Measurements from ENCODE around the gene MAPK8IP2. TPM values are rescaled to one million over a fixed set of nuclear protein-coding genes. Genes with fewer than 3 reads are reported as not detected.
A peak's percentile ranks its signal among the peaks of the same experiment; 100 is the strongest.

Gene MAPK8IP2
- total RNA-seq, 1 donor: 0.36 TPM

DNA sequence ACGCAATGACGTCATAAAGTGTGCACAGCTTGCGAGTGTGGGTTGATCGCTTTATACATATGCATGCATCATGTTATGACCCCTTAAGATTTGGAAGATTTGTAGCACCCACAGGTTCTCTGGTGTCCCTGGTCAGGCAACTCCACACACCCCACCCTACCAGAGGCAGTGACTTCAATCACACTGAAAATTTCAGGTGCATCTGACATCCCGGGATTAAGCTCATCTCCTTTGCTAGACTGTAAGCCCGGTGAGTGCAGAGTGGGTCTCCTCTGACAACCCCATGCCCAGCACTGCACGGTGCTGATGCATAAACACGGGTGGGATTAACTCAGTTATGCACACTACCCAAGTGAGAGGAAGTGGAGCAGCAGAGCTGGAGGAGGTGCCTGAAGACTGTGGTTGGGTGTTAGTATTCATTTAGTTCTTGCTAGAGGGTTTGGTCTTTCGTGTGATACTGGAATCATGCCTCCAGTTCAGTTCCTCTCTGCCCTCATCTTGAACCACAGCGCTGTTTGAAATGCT, 20.8 kb downstream of the MAPK8IP2 start:
- TF ChIP-seq, protein P1, sequence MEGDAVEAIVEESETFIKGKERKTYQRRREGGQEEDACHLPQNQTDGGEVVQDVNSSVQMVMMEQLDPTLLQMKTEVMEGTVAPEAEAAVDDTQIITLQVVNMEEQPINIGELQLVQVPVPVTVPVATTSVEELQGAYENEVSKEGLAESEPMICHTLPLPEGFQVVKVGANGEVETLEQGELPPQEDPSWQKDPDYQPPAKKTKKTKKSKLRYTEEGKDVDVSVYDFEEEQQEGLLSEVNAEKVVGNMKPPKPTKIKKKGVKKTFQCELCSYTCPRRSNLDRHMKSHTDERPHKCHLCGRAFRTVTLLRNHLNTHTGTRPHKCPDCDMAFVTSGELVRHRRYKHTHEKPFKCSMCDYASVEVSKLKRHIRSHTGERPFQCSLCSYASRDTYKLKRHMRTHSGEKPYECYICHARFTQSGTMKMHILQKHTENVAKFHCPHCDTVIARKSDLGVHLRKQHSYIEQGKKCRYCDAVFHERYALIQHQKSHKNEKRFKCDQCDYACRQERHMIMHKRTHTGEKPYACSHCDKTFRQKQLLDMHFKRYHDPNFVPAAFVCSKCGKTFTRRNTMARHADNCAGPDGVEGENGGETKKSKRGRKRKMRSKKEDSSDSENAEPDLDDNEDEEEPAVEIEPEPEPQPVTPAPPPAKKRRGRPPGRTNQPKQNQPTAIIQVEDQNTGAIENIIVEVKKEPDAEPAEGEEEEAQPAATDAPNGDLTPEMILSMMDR (IDR thresholded peaks at IDR 0.05; ENCODE audit: extremely low read depth, low read depth, low read length): no peak
- Histone ChIP-seq H3K36me3 (ENCODE audit: insufficient read depth, low read length) (no peaks in the 10 kb centered on the region), H3K79me2 (ENCODE audit: insufficient read depth, low read length) (no peaks in the 10 kb centered on the region), H4K20me1 (ENCODE audit: insufficient read depth, low read length) (peaks cover 3% of the 10 kb centered on the region), H3K4me2 (ENCODE audit: insufficient read depth, low read length) (peak overlapping the region; percentile 39), H3K9me3 (ENCODE audit: low read depth, low read length) (no peaks in the 10 kb centered on the region), H2AFZ (ENCODE audit: low read length) (no peak overlapping the region), H3K27ac (ENCODE audit: low read depth, low read length) (no peak overlapping the region), H3K4me1 (ENCODE audit: insufficient read depth, low read length) (peaks cover 14% of the 10 kb centered on the region), H3K27me3 (ENCODE audit: insufficient read depth, low read length) (peaks cover 21% of the 10 kb centered on the region), H3K4me3 (ENCODE audit: insufficient read depth, low read length) (no peak overlapping the region)
- peak; percentile 48 for DNase-seq (ENCODE audit: insufficient read length, low spot score, missing footprints)

DNA sequence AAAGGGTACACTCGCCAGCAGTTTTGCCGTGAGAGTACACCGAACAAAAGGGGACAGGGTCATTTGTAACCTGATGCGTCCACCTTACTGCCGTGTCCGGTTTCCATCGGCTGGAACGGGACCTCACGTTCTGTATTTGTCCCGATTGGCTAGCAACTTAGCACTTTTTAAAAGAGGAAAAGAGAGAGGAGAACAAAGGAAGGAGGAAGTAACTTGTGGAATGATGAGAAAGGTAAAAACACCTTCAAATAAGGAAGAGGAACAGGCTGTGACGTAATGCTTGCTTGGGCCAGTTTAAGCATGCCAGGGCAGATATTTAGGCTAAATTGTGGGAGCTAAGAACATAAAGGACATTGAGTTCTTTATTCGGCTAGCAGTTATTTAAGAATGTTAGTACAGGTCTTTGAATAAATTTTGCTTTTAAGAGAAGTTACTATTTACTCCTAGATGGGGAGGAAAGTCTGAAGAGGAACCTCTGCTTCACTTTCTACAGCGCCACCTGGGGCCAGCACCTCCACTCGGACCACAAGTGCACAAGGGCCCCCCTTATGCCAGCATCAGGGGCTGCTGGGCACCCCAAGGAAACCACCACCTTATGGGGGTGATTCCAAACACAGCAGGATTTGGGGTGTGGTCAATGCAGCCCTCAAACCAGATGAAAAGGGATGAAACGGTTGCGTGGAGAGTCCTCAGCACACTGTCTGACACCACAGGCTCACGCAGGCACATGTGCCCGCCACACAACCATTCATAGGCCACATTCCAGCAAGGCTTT, 21.5 kb downstream of the MAPK8IP2 start:
- Histone ChIP-seq H4K20me1 (ENCODE audit: insufficient read depth, low read length) (peaks cover 3% of the 10 kb centered on the region), H3K4me1 (ENCODE audit: insufficient read depth, low read length) (peaks cover 14% of the 10 kb centered on the region), H3K4me2 (ENCODE audit: insufficient read depth, low read length) (peak overlapping the region; percentile 16), H3K79me2 (ENCODE audit: insufficient read depth, low read length) (peaks cover under 1% of the 10 kb centered on the region), H3K27me3 (ENCODE audit: insufficient read depth, low read length) (peaks cover 21% of the 10 kb centered on the region), H3K9me3 (ENCODE audit: low read depth, low read length) (no peaks in the 10 kb centered on the region), H3K4me3 (ENCODE audit: insufficient read depth, low read length) (no peak overlapping the region), H3K27ac (ENCODE audit: low read depth, low read length) (no peak overlapping the region), H2AFZ (ENCODE audit: low read length) (no peak overlapping the region), H3K36me3 (ENCODE audit: insufficient read depth, low read length) (no peaks in the 10 kb centered on the region)
- DNase-seq (ENCODE audit: insufficient read length, low spot score, missing footprints): no peak
- TF ChIP-seq, protein P1 (IDR thresholded peaks at IDR 0.05; ENCODE audit: extremely low read depth, low read depth, low read length): peak; percentile 22

DNA sequence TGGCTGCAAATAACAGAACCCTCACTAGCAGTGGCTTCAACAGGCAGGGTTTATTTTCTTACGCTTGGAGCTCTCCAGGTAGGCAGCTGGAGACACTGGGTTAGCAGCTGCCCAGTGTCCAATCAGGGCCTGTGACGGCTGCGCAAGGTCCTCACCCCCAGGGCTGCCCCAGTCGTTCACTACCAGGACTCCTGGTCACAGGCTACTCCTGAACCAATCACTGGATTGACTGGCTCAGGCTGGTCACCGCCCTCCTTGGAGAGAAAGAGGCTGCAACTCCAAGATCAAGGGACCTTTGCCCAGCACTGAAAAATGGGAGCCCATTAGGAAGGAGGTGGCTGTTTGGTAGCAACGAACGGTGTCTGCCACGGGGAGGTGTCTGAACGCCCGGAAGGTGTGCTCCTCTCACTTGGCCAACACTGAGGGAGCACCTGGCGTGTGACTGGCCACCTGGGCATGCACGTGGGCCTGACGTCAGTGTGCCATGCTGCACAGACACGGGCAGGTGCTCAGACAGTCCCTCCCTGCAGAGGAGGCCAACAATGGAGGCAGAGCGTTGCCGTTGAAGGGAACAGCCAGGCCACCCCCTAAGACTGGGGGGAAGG, 22.2 kb downstream of the MAPK8IP2 start:
- Histone ChIP-seq H3K4me1 (ENCODE audit: insufficient read depth, low read length) (peaks cover 18% of the 10 kb centered on the region), H3K79me2 (ENCODE audit: insufficient read depth, low read length) (peaks cover 5% of the 10 kb centered on the region), H3K4me2 (ENCODE audit: insufficient read depth, low read length) (no peak overlapping the region), H3K27me3 (ENCODE audit: insufficient read depth, low read length) (peaks cover 21% of the 10 kb centered on the region), H2AFZ (ENCODE audit: low read length) (no peak overlapping the region), H3K4me3 (ENCODE audit: insufficient read depth, low read length) (no peak overlapping the region), H4K20me1 (ENCODE audit: insufficient read depth, low read length) (peaks cover 3% of the 10 kb centered on the region), H3K9me3 (ENCODE audit: low read depth, low read length) (no peaks in the 10 kb centered on the region), H3K36me3 (ENCODE audit: insufficient read depth, low read length) (no peaks in the 10 kb centered on the region), H3K27ac (ENCODE audit: low read depth, low read length) (no peak overlapping the region)
- TF ChIP-seq, protein P1 (IDR thresholded peaks at IDR 0.05; ENCODE audit: extremely low read depth, low read depth, low read length): no peak
- peak; percentile 56 for DNase-seq (ENCODE audit: insufficient read length, low spot score, missing footprints)
